HTERT RPE-1 (cell line): ENCODE data around the gene SRPRB.

Experiments
- in situ Hi-C: fragments of 300-500 bp; cut with MboI; formaldehyde crosslinking; loops from 4 replicates; pipeline ENCODE4 v1.14.3; 2020; ENCODE audit warnings: low sequenced_read_pairs

The SRPRB gene

DNA sequence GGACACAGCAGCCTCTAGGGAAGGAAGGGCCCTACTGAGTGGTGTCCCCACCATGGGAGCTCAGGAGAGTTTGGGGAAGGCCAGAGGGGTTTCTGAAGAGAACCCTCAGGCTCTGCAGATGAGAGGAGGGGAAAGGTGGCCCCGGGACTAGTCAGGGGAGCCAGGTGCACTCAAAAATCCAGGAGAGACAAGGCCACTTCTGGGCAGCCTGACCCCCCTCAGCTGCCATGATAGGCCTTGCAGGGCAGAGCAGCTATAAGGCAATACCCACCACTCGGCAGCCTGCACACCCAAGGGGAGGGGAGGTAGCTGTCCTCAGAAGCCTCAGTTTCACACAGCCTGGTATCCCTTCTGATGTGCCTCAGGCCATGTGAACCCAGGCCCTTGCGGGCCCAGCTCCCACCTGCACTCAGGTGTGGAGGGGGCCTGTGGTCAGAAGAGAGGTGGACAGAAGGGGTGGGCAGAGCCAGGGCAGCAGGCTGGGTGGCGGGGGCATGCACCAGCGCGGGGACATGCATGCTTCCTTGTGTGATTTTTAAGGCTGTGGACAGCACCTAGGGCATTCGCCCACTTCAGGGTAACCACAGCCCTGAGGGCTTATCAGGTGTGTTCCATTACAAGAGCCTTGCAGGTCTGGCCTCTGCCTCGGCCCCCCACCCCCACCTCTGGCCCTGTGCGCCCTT, 34.6 kb downstream of the SRPRB start:
- in situ Hi-C loops = no loop called here

DNA sequence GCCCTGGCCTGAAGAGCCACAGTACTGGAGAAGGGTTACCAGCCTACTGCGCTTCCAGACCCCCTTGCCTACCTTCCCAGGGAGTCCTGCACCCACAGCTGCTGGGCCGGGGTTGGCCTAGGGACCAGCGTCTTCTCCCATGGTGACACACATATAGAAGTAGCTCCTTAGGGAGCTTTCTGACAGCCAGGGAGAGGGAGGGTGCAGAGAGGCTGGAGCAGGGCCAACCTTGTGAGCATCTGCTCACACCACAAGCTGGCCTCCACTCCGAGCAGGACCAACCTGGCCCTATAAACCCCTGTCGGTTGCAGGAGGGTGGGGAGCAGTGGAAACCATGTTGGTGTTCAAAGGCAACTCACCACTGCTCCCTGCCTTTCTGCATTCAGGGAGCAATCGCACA, 35.2 kb downstream of the SRPRB start:
- in situ Hi-C loops = no loop called here

DNA sequence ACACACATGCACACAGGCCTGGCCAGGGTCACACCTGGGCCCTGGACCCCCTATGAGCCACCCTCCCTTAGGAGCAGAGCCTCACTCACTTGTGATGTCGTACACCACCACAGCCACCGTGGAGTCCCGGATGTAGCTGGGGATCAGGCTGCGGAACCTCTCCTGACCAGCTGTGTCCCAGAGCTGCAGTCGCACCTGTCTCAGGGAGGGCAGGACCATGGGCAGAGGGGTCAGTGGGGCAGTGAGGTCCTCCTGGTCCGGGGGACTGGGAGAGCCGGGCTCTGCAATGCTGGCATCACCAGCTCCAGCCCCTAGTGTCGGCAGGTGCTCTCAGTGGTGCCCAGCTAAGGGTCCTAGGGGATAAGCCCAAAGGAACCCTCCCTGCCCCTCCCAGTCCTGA, 35.6 kb downstream of the SRPRB start:
- in situ Hi-C loops = no loop called here

GRCh38 chr3:133842158-133842557, 36.5 kb downstream of the SRPRB start:
- in situ Hi-C loops = no loop called here

GRCh38 chr3:133843634-133844033, 38.0 kb downstream of the SRPRB start:
- in situ Hi-C loops = no loop called here

- in situ Hi-C loops = no loop called here
Measured at GRCh38 chr3:133845127-133845526, 39.5 kb downstream of the SRPRB start.

GRCh38 chr3:133849346-133849745, 43.7 kb downstream of the SRPRB start:
- in situ Hi-C loops = no loop called here

DNA sequence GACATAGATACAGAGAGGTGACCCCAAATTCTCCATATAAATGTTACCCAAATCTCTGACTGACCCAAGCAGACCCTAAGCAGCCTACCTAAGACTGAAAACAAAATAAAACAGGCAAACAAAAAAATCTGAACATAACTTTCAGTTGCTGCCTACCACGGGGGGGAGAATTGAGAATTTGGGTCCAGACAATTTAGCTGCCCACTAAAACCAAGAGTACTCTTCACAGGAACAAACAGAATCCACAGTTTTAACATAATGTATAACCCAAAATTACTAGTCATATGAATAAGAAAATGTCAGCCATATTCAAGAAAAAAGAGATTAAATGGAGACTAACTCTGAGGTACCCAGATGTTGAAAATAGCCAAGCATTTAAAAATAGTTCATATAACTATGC, 44.4 kb downstream of the SRPRB start:
- in situ Hi-C loops = no loop called here

GRCh38 chr3:133851266-133851906, 45.8 kb downstream of the SRPRB start:
- in situ Hi-C loops = no loop called here

GRCh38 chr3:133851931-133852330, 46.3 kb downstream of the SRPRB start:
- in situ Hi-C loops = no loop called here

GRCh38 chr3:133853063-133853924, 47.7 kb downstream of the SRPRB start:
- in situ Hi-C loops = no loop called here

DNA sequence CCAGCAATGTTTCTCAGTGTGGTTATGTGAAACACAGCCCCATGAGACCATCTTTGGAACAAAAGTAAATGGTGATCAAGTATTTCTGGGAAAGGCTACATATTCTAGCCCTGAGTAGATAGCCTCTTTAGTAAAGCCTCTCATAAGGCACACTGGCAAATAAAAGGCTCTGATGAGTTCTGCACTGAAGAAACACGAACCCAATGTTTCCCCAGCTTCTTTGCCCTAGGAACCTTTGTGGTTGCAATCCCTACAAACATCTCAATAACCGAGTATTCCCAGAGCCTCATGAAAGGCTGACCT, 48.3 kb downstream of the SRPRB start:
- in situ Hi-C loops = no loop called here

DNA sequence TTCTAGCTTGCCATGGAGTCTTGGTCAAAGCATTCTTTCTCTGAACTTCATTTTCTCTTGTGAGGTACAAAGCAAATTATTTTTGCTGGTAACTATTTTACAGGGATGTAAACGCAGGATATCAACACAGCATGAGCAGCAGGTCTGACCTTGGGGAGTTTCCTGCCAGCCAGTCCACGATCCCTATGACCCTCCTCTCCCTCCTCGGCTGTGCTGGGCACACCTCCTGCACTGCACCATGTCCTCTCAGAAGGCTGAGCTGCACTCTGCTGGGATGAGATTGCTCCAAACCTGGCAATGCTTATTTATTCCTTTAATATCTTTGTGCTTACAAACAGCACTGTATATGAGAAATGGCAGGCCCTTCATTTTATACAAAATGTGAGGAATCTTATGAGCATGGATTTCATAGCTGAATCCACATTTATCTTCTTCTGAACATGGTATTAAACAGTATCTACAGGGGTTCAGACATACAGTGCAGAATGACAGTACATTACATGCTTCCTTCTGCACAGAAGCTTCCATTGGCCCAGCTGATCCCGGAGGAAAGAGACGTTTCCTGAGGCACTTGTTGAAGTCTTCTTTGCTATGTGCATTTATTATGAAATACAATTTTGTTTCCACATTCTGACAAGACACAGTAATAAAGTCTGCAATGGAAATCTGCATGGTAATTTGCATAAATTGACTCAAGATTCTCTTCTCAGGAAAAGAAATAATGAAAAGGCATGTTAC, 48.8 kb downstream of the SRPRB start:
- in situ Hi-C loops = no loop called here

DNA sequence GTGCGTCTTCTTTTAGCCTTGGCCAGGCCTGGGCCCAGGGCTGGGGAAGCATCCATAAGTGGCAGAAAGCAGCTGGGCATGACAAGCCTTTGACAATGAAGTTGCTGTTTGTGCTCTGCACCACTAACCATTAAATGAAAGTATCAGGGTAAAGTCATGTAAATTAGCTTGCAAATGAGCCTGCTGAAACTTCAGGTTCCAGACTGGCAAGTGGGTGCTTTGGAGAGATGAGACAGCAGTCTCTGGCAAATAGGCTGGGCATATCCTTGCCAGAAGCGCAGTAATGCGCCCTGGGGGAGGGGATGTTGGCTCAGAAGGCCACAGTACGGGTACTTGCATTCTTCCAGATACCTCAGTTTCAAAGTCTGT, 49.4 kb downstream of the SRPRB start:
- in situ Hi-C loops = no loop called here

- in situ Hi-C loops = no loop called here
Measured at GRCh38 chr3:133855772-133856171, 50.2 kb downstream of the SRPRB start.

DNA sequence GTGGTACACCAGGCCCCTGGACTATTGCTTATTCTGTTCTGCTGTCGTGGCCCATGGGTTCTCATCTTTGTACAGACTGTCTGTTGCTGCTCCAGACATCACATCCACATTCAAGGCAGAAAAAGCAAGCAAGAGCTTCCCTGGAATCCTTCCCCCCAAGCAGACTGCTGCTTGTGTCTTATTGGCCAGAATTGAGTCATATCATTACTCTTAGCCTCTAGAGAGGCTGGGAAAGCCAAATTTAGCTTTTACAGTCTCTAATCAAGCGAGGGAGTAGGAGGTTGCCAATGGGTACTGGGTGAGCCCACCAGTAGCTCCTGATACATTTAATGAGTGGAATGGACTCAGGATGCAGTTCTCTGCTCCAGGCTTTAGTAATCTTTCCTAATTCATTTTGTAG, 50.7 kb downstream of the SRPRB start:
- in situ Hi-C loops = no loop called here

DNA sequence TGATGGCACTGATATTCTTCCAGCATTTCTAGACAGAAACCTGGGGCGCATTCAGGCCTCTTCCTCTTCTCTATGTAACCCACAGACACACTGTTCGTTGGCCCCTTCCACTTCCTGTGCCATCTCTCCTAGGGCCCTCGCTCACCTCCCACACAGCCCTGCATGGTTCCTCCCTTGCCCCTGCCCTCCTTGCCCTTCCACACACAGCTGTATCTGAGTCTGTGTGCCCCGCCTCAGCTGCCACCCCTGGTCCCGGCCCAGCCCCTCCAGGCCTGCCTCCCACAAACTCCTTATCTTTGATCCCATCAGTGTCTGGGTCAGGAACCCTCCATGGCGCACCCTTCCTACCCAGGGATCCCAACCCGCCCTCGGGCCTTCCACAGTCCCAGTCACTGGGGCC, 52.2 kb downstream of the SRPRB start:
- in situ Hi-C loops = no loop called here

GRCh38 chr3:133859381-133860234, 54.0 kb downstream of the SRPRB start:
- in situ Hi-C loops = no loop called here

GRCh38 chr3:133860519-133860918, 54.9 kb downstream of the SRPRB start:
- in situ Hi-C loops = no loop called here

DNA sequence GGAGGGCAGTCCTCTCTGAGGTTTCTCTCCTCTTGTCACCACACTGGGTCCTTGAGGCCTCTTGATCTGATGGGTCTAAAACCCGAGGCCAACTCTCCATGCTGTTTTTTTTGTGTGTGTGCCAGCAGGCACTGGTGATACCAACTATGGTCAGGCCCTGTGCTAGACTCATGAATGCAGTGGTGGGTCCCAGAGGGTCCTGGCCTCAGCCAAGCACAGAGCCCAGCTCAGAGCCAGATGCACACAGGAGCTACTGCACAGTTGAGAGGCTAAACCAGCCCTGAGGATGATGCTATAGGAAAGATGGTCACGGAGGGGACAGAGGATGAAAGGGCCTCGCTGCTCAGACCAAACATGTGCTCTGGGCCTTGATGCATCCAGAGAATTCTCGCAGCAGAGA, 56.5 kb downstream of the SRPRB start:
- in situ Hi-C loops = no loop called here

GRCh38 chr3:133863911-133864310, 58.3 kb downstream of the SRPRB start:
- in situ Hi-C loops = no loop called here
